GM19328 (cell line): ENCODE data around the gene CCDC88B.
"Not testable (repeated sequence)": the region's sequence is repeated elsewhere in the genome, so short reads cannot be mapped to it uniquely, and the experiment has no call there.

Experiments used
- ATAC-seq: cut with Tn5 transposase; IDR thresholded peaks from one replicate; pipeline ENCODE4 v1.9.1; 2021; ENCODE audit warnings: mild to moderate bottlenecking, moderate library complexity; ENCODE audit not compliant: unreplicated experiment

The CCDC88B gene

GRCh38 chr11:64321533-64321932, 18.5 kb upstream of the CCDC88B start:
- ATAC-seq = no peak

DNA sequence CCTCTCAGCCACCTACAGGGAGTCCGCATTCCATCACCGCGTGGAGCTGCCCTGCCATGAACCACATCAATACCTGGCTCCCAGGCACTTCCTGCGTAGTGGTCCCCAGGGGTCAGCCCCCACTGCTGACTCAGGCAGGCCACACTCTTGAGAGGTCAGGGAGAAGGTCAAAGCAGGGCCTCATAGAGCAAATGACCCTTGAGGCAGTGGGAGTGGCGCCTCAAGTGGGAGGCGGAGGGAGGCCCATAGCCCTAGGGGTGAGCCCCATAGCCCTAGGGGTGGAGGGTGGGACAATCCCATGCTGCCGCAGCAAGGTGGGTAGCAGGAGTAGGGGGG, 17.1 kb upstream of the CCDC88B start:
- no peak for ATAC-seq

DNA sequence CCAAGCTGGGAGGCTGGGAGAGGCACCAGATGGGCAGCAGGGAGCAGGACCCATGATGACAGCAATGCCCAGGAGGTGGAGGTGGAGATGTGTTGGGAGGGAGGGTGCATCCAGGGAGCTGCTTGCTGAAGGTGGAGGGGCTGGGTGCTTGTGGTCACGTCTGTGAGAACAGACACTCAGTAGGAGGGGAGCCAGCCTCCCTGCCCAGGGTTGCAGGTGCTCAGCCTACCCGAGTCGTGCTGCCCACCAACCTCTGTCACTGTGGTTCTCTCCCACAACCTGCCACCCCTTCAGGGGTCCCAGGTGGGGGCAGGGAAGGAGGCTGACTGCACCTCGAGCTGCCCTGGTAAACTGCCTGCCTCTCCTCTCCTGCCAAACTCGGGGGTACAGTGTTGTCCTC, 16.6 kb upstream of the CCDC88B start:
- ATAC-seq = no peak

- ATAC-seq = not testable (repeated sequence)
Measured at GRCh38 chr11:64323984-64324383, 16.0 kb upstream of the CCDC88B start.

DNA sequence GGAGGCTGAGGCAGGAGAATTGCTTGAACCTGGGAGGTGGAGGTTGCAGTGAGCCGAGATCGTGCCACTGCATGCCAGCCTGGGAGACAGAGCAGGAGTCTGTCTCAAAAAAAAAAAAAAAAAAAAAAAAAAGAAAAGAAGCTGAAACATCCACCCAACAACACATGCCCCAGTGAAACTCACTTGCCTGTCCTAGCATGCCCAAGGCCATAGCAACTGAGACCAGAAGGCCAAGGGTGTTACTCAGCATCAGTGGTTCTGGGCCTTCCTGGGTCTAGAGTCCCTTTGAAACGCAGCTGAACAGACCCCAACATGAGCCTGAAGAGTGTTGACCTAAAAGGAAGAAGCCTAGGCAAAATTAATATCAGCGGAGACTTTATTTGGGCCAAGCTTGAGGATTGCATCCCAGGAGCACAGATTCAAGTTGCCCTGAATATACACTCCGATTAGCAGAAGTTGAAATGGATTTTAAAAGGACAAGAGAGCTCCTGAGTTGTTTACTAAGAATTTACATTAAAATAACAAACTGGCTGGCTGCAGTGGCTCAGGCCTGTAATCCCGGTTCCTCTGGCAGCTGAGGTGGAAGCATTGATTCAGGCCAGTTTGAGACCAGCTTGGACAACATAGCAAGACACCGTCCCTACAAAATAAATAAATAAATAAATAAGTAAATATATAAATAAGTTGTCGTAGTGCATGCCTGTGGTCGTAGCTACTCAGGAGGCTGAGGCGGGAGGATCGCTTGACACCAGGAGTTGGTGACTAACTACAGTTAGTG, 15.1 kb upstream of the CCDC88B start:
- no peak for ATAC-seq

- no peak for ATAC-seq
Measured at GRCh38 chr11:64327375-64327774, 12.6 kb upstream of the CCDC88B start.

- no peak for ATAC-seq
Measured at GRCh38 chr11:64327993-64328392, 12.0 kb upstream of the CCDC88B start.

DNA sequence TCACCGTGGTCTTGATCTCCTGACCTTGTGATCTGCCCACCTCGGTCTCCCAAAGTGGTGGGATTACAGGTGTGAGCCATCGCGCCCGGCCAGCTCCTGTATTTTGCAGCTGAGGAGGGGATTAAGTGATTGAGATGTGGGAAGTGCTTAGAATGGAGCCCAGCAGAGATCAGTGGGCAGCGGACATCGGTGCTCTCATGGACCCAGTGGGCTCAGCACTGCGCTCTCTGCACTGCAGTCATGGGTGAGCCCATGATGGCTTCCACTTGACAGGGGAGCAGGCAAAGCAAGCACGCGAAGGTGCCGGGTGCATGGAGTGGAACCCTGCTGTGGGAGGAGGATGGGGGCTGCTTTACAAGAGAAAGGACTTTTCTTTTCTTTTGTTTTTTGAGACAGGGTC, 9.1 kb upstream of the CCDC88B start:
- ATAC-seq = no peak

GRCh38 chr11:64331569-64332371, 8.2 kb upstream of the CCDC88B start:
- no peak for ATAC-seq

- ATAC-seq = no peak
Measured at GRCh38 chr11:64333556-64333955, 6.4 kb upstream of the CCDC88B start.

DNA sequence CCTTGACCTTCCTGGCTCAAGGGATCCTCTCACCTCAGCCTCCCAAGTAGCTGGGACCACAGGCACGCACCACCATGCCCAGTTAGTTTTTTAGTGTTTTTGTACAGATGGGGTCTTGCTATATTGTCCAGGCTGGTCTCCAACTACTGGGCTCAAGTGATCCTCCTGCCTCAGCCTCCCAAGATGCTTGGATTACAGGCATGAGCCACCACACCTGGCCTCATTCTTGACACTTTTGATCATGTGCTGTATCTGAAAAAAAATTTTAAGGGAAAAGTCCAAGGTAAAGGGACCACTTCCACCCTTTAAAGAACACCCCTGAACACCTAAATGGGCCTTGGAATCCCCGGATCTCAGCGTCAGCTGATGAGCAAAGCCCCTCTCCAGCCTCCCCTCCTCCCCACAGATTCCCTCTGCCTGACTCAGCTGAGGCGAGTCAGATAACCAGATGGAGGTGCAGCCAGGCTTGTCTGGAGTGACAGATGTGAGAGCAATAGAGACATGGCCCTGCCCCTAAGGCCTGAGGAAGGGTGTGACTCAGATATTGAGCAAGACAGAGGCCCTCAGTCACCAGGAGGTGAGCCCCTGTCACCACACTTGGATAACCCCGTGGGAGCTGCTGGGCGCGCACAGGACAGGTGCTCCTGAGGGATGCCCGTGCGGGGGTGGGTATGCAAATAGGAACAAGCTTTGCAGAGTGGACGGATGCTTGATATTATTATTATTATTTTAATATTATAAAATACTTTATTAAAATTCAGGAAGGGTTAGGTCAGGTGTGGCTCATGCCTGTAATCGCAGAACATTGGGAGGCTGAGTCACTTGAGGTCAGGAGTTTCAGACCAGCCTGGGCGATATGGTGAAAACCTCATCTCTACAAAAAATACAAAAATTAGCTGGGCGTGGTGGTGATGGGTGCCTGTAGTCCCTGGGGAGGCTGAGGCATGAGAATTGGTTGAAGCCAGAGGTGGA, 5.0 kb upstream of the CCDC88B start:
- ATAC-seq = peak; percentile 60

GRCh38 chr11:64337538-64338249, 2.3 kb upstream of the CCDC88B start:
- no peak for ATAC-seq

- no peak for ATAC-seq
Measured at GRCh38 chr11:64338716-64339115, 1.3 kb upstream of the CCDC88B start.

- ATAC-seq = no peak
Measured at GRCh38 chr11:64339286-64339685, 718 bp upstream of the CCDC88B start.

GRCh38 chr11:64340671-64341335, 799 bp downstream of the CCDC88B start:
- no peak for ATAC-seq

DNA sequence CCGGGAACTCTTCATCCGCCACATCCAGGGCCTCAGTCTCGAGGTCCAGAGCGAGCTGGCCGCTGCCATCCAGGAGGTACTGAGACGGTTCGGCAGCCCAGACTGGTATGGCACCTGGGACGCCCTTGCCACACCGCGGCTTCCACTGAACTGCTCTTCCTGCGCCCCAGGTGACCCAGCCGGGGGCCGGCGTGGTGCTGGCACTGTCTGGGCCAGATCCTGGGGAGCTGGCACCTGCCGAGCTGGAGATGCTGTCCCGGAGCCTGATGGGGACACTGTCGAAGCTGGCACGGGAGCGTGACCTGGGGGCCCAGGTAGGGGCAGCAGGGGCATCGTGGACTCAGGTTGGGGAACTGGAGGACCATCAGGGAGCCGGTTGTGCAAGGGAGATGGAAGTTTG, 1.4 kb downstream of the CCDC88B start:
- ATAC-seq = no peak

DNA sequence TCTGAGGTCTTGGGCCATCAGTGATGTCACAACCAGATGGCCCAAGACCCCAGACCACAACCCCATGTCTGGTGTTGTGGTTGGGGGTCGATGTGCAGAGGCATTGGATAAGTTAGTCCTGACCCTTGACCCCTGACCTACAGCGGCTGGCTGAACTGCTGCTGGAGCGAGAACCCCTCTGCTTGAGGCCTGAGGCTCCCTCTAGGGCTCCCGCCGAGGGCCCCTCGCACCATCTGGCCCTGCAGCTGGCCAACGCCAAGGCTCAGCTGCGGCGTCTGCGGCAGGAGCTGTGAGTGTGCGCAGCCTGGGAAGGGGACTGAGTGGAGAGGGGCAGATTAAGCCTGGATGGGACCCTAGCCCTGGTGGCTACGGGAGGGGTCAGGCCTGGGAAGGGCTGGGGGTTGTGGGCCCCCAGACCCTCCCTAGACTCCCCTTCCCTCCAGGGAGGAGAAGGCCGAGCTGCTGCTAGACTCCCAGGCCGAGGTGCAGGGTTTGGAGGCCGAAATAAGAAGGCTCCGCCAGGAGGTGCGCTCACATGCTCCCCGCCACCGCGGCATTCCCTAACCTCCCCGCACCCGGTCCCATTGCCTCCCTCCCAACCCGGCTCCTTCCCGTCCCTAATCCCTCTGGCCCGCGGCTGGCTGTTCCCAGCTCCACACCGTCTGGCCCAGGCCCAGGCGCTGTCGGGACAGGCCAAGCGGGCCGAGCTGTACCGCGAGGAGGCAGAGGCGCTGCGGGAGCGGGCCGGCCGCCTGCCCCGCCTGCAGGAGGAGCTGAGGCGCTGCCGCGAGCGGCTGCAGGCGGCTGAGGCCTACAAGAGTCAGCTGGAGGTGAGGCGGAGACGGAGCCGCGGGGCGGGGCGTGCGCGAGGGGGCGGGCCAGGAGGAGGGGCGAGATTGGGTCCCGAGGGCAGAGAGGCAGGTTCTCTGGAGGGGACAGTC, 2.1 kb downstream of the CCDC88B start:
- ATAC-seq = no peak

- ATAC-seq = no peak
Measured at GRCh38 chr11:64342869-64343745, 3.1 kb downstream of the CCDC88B start.
